Activated naive CD4-positive, alpha-beta T cell treated with anti-CD3 and anti-CD28 coated beads, Interleukin-2, amount 50 U/mL, for 16 hours (primary cell): ENCODE measurements around the gene REEP1.
"Not testable (repeated sequence)": the region's sequence is repeated elsewhere in the genome, so short reads cannot be mapped to it uniquely, and the experiment has no call there.

Source experiments
- DNase-seq: peaks from one replicate; pipeline ENCODE4 v3.0.0-alpha.2; 2020

Gene REEP1

GRCh38 chr2:86219896-86220295 lies 117.5 kb downstream of the REEP1 start:
- no peak for DNase-seq

- DNase-seq = no peak
Observed at GRCh38 chr2:86218124-86218523, 119.3 kb downstream of the REEP1 start.

GRCh38 chr2:86216575-86217555 lies 120.6 kb downstream of the REEP1 start:
- no peak for DNase-seq

- no peak for DNase-seq
Observed at GRCh38 chr2:86214503-86214832, 123.0 kb downstream of the REEP1 start.

GRCh38 chr2:86213699-86214502 lies 123.5 kb downstream of the REEP1 start:
- DNase-seq = no peak

- no peak for DNase-seq
Observed at GRCh38 chr2:86213056-86213455, 124.4 kb downstream of the REEP1 start.

- DNase-seq = no peak
Observed at GRCh38 chr2:86211796-86212188, 125.6 kb downstream of the REEP1 start.

- no peak for DNase-seq
Observed at GRCh38 chr2:86211033-86211795, 126.2 kb downstream of the REEP1 start.

- DNase-seq = no peak
Observed at GRCh38 chr2:86204458-86204857, 133.0 kb downstream of the REEP1 start.

GRCh38 chr2:86203614-86204013 lies 133.8 kb downstream of the REEP1 start:
- no peak for DNase-seq

GRCh38 chr2:86202702-86203101 lies 134.7 kb downstream of the REEP1 start:
- no peak for DNase-seq

- DNase-seq = no peak
Observed at GRCh38 chr2:86202336-86202692, 135.1 kb downstream of the REEP1 start.

- no peak for DNase-seq
Observed at GRCh38 chr2:86201671-86202335, 135.6 kb downstream of the REEP1 start.

- not testable (repeated sequence) for DNase-seq
Observed at GRCh38 chr2:86200564-86200963, 136.9 kb downstream of the REEP1 start.

GRCh38 chr2:86199834-86200177 lies 137.6 kb downstream of the REEP1 start:
- DNase-seq = no peak

- DNase-seq = no peak
Observed at GRCh38 chr2:86195808-86196387, 141.5 kb downstream of the REEP1 start.

GRCh38 chr2:86195055-86195807 lies 142.2 kb downstream of the REEP1 start, which contains the start of gene IMMT:
Gene IMMT (minus strand): TSS chr2:86195462. CDS start chr2:86195382, 80 bp downstream.
- peak; percentile 93 for DNase-seq

GRCh38 chr2:86194751-86195054 lies 142.7 kb downstream of the REEP1 start:
- no peak for DNase-seq

- no peak for DNase-seq
Observed at GRCh38 chr2:86193901-86194567, 143.4 kb downstream of the REEP1 start.

GRCh38 chr2:86189782-86190416 lies 147.5 kb downstream of the REEP1 start:
- no peak for DNase-seq

- no peak for DNase-seq
Observed at GRCh38 chr2:86186431-86186830, 151.0 kb downstream of the REEP1 start.
